SK-MEL-5 (cell line): ENCODE results near the gene NPY2R. TPM values are rescaled to one million over a fixed set of nuclear protein-coding genes. Genes with fewer than 3 reads are reported as not detected.

ENCODE experiments used
- DNase-seq: peaks from one replicate; pipeline ENCODE4 v3.0.0-alpha.2; 2016; ENCODE audit warnings: low read depth, low spot score
- in situ Hi-C: cut with HindIII; loops from 2 replicates; pipeline ENCODE4 v1.10.0; 2016; ENCODE audit warnings: low sequenced_read_pairs, high pct_unique_total_duplicates, low pct_unique_long_range_greater_than_20kb
- total RNA-seq: library from RNA; depleted of rRNA; stranded (reverse); fragments of >200 nt; shearing (Covaris generic); gene quantifications from 2 replicates; pipeline ENCODE4 v1.2.3, GENCODE V29; 2014; rRNA removed

The NPY2R gene
- total RNA-seq, 1 experiment from 2014 or later, result not detected

GRCh38 chr4:155241225-155241624 lies 32.8 kb downstream of the NPY2R start:
- DNase-seq, result no peak
- in situ Hi-C loops, result no loop called here

DNA sequence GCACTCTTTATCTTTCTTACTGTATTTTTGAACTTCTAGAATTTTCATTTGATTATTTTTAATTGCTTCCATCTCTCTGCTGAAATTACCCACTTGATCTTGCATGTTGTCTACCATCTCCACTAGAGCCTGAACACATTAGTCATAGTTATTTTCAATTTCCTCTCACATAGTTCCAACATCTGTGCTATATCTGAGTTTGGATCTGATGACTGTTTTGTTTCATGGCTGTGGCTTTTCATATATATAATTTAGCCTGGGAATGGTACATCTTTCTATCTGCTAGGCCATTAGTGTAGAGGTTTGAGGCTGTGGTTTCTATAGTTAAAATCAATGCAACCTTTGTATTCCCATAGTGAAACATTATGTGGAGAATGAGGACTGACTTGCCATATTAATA lies 33.2 kb downstream of the NPY2R start:
- DNase-seq, result no peak
- in situ Hi-C loops, result no loop called here

DNA sequence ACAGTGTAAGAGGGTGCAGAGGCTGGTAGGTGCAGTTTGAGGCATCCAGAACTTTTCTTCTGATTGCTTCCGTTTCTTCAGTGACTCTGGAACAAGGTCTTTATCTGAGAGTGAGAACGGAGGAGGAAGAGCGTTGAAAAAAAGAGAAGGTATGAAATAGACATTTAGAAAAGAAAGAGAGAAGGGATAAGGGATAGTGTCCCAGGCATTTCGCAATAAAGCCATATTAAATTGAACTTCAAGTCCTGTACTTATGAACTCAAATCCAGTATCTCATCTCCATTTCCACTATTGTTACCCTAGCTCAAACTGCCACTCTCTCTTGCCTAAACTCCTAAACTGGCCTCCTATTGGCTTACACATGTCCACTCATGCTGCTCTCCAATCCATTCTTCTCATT lies 36.7 kb downstream of the NPY2R start:
- in situ Hi-C loops, result no loop called here

GRCh38 chr4:155248002-155248896 lies 39.8 kb downstream of the NPY2R start:
- in situ Hi-C loops, result no loop called here
- no peak for DNase-seq

More for the DNA sequence above, 36.7 kb downstream of the NPY2R start:
- no peak for DNase-seq

GRCh38 chr4:155249016-155249566 lies 40.7 kb downstream of the NPY2R start:
- no peak for DNase-seq
- in situ Hi-C loops, result no loop called here

- no peak for DNase-seq
- in situ Hi-C loops, result no loop called here
Observed at GRCh38 chr4:155252327-155252726, 43.9 kb downstream of the NPY2R start.

GRCh38 chr4:155263480-155263879 lies 55.0 kb downstream of the NPY2R start:
- in situ Hi-C loops, result no loop called here
- no peak for DNase-seq

- in situ Hi-C loops, result no loop called here
- DNase-seq, result no peak
Observed at GRCh38 chr4:155265113-155265512, 56.7 kb downstream of the NPY2R start.

Other genes starting within 250 kb of the NPY2R start
- gene MAP9, start 168.3 kb downstream of the NPY2R start, total RNA-seq, result 3.3 and 3.6 TPM in 2 replicates